Loucy (cell line): Measurements from ENCODE around the gene AWAT1.
"Not testable (repeated sequence)": the region's sequence is repeated elsewhere in the genome, so short reads cannot be mapped to it uniquely, and the experiment has no call there.

ENCODE experiments used
- CTCF ChIP-seq: fragments of 200-600 bp; sonication (generic); conservative IDR thresholded peaks from 2 replicates; pipeline ENCODE4 v1.5.1; 2014; ENCODE audit warnings: mild to moderate bottlenecking, antibody characterized with exemption, low read length
- EZH2phosphoT487 ChIP-seq: fragments of 200-600 bp; IDR thresholded peaks from 2 replicates; pipeline ENCODE4 v1.6.1; 2018; ENCODE audit warnings: antibody characterized with exemption, mild to moderate bottlenecking, moderate library complexity, borderline replicate concordance

GRCh38 chrX:70274029-70274428, 39.6 kb downstream of the AWAT1 start:
- TF ChIP-seq CTCF, EZH2phosphoT487: not testable (repeated sequence)
